Activated CD8-positive, alpha-beta memory T cell treated with anti-CD3 and anti-CD28 coated beads, Interleukin-2, amount 50 U/mL, for 24 hours (primary cell): ENCODE measurements around the gene ADAMTS4.

Experiments
- DNase-seq: peaks from one replicate; pipeline ENCODE4 v3.0.0-alpha.2; 2020; ENCODE audit errors: extremely low read depth

ADAMTS4 gene

DNA sequence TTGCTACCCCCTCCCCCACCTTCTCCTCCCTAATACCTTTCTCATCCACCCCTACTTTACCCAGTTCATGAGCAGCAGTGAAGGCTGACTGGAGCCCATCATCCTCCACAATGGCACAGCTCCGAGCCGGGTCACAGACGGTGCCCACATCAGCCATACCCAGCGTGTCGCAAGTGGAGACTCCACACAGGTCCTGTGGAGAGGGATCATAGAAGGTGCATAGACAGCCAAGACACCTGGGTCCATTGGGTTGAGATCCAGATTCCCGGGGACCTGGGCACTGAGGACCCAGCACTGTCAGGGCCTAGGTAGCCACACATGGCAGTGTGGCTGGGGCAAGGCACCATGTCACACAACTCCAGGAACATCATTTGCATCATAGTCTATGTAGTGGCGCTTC is 2.7 kb downstream of the ADAMTS4 start:
- DNase-seq: no peak

GRCh38 chr1:161195171-161195570 is 3.7 kb downstream of the ADAMTS4 start:
- no peak for DNase-seq

DNA sequence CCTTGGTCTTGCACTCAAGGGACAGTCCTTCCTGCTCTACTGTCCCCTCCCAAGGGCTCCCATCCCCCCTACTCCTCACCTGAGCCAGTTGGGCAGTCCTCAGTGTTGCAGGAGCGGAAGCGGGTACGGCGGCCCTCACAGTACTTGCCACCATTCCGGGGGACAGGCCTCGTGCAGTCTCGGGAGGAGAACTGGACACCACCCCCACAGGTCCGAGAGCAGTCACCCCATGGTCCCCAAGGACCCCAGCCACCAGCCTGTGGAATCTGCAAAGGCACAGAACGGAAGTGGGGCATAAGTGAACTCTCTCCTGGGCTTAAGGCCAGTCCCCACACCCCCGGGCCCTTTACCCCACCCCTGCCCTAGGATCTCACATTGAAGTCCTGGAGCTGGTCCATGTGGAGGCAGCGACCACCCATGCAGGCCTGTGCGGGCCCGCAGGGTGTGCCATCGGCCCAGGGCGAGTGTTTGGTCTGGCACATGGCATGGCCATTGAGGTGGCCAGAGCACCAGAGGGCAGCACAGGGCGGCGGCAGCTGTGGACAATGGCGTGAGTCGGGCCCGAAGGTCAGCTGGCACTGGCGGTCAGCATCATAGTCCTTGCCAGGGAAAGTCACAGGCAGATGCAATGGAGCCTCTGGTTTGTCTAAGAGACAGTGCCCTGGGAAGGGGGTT is 5.2 kb downstream of the ADAMTS4 start:
- no peak for DNase-seq

GRCh38 chr1:161192476-161193465 is 6.1 kb downstream of the ADAMTS4 start:
- peak; percentile 44 for DNase-seq

DNA sequence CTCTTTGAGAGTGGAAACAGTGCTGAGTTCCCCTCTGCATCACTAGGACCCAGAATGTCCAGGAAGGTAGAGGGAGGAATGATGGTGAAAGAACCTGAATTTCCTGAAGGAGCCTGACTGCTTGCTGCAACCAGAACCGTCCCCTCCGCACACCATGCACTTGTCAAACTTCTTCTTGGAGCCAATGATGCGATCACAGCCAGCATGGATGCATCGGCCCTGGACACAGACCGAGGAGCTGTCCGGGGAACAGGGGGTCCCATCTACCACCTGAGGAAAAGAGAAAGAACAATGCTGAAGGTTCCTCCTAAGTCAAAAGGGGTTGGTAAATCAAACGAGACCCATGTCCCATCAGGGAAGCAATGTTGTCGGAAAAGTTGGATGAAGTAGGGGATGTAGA is 6.9 kb downstream of the ADAMTS4 start:
- no peak for DNase-seq

DNA sequence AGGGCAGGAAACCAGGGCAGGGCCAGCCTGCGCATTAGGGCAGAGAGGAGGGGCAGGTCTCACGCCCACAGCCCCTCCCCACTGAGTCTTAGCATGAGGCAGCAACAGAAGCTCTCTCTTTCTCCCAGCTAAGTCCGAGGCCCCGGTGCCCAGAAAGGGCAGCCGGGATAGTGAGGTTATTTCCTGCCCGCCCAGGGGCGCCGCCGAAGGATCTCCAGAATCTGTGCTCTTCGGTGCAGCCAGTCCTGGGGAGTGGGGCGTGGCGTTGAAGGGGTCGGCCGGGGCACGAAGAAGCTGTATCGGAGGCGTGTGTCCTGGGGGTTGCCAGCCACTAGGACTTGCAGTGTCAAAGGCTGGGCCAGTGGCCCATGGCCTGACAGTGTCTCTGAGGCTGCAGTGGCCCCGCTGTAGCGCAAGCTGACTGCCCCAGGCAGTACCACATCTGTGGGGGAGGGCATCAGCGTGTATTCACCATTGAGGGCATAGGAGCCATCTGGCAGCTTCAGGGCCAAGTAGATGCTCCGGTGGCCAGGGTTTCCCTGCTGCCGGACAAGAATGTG is 7.8 kb downstream of the ADAMTS4 start:
- no peak for DNase-seq

- DNase-seq: no peak
These were observed 9.8 kb downstream of the ADAMTS4 start for GRCh38 chr1:161189036-161189435.

DNA sequence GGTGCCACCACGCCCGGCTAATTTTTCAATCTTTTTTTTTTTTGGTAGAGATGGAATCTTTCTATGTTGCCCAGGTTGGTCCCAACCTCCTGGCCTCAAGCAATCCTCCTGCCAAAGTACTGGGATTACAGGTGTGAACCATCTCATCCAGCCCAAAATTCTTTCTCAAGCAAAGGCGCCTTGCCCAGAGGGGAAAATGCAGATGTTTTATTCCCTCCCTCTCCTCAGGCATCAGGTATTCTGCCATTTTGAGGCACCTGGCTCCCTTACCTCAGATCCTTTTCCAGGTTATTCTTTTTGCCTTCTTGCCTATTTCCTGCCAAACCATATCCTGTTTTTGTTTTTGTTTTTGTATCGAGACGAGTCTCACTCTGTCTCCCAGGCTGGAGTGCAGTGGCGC is 10.5 kb downstream of the ADAMTS4 start:
- DNase-seq: no peak

DNA sequence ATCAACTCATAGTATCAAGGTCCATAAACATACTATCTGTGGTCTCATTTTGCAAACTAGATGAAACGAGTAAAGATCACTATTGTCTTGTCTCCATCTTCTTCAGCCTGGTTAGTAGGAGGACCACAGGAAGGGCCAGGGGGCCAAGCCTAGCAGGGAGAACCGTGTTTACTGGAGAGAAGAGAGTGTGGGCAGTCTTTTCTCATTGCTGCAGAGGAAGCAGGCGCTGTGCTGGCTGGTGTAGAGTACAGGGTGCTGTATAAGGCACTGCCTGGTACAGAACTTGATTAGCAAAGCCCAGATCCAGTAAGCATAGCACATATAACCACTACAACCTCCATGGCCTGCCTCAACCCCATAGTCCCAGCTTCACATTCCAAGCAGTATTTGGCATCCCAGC is 11.5 kb downstream of the ADAMTS4 start:
- no peak for DNase-seq

GRCh38 chr1:161185732-161186311 is 13.0 kb downstream of the ADAMTS4 start:
- no peak for DNase-seq

DNA sequence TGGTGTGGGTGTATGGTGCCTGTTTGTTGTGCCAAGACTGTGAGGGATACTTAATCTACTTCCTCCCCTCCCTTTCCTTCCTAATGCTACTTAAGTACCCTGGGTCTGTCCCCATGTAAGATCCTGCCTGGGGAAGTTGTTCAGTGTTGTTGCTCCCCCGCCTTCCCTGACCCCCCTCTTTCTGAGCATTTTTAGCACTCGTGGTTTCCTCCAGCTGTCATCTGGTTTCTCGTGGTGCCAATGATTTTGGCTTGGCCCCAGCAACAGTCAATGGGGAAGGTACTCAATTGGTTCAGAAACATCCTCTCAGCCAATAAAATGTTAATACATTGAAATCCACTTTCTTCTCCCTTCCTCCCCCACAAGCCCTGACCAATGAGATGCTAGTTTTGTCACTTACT is 13.6 kb downstream of the ADAMTS4 start:
- DNase-seq: peak; percentile 45

- DNase-seq: no peak
These were observed 16.6 kb downstream of the ADAMTS4 start for GRCh38 chr1:161182214-161182613.

DNA sequence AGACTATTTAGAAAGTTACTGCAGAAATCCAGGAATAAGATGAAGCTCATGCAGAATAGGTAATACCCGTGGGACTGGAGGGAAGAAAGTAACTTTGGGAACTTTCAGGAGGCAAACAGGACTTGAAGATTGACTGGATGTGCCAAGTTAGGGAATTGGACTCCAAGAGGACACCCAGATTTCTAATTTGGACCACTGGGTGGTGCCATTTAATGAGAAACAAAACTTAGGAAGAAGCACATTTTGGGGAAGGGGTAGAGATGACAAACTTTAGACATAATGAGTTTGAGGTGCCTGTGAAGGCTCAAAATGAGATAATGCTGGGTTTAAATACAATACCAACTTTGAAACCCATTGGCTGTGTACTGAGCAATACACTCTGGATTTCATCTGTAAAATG is 18.2 kb downstream of the ADAMTS4 start:
- DNase-seq: no peak

DNA sequence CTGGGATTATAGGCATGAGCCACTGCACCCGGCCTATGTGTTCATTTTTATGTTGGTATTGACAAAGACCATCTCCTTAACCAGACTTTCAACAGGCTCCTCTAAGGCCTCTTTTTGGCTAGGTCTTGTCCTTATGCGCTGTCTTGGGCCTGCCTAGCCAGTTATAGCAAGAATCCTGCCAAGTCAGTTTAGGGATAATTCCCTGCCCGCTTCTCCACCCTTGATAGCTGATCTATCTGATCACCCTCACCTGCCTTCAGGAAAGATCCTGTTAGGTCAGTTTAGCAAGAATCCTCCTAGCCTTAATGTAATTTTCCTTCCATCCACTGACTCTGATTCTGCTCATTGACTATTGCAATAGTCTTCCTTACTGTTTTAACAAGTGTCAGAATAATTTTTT is 19.2 kb downstream of the ADAMTS4 start:
- DNase-seq: no peak

- no peak for DNase-seq
These were observed 21.0 kb downstream of the ADAMTS4 start for GRCh38 chr1:161177936-161178244.

GRCh38 chr1:161177112-161177935 is 21.5 kb downstream of the ADAMTS4 start, which contains the start of gene B4GALT3:
B4GALT3 (minus strand) TSS chr1:161177507; CDS start chr1:161176060, 1,447 bp downstream.
- peak; percentile 83 for DNase-seq

DNA sequence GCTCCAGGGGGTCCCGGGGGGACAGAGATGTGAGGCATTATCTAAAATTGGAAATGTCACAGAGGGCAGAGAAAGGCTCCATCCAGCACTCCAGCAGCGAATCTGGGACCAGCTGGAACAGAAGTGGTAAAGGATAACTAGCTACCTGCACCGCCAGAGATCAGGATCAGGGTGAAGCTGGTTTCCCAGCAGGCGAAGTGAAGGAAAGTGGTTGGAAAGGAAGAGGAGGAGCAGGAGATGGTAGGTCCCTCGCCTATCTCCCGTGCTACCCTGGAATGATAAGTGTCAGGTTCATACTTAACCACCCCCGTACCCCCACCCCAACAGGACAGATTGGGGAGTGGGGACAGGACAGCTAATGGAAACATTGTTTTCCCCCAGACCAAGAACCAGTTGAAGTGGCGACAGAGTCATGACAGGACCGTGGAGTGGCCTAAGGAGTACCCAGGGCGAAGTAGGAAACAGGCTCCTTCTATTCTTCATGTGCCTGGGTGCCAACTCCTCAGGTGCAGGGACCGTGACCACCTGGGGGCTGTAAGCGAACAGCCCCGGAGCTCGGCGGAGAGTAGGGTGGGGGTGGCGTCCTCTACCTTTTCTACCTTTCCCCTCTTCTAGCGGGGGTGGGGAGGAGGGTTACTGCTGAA is 22.3 kb downstream of the ADAMTS4 start:
- no peak for DNase-seq

DNA sequence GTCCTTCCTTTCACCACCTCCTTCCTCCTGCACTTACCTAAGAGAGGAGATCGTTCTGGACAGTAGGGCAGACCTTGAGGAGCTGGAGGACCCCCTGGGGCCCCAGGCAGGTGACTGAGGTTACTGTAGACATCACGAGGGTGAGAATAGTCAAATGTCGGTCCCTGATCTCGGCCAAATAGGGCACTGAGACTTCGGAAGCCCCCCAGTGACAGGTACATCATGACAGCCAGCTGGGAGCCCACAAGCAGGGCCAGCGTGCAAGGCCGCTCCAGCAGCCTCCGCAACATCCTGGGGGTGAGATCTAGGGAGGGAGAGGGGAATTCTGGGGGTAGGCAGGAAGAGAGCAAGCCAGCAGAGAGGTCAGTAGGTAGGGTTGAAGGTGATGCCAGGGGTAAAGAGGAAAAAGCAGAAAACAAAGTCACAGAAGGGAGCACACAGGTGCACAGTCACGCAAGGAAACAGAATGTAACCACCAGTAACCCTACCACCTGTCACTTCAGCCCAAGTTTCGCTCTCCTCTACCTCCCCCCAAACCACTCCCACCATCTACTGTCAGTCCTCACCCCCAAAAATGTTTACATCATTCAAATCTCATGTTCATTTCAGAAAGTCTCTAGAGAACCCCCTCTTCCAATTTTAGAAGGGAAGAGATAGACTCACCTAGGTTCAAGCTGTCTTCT is 22.9 kb downstream of the ADAMTS4 start:
- DNase-seq: no peak

- DNase-seq: no peak
These were observed 23.9 kb downstream of the ADAMTS4 start for GRCh38 chr1:161174911-161175310.

GRCh38 chr1:161173711-161174110 is 25.1 kb downstream of the ADAMTS4 start:
- no peak for DNase-seq
